LHCN-M2 (cell line): ENCODE data around the gene FOXP1. TPM values are rescaled to one million over a fixed set of nuclear protein-coding genes. Genes with fewer than 3 reads are reported as not detected.

ENCODE experiments used
- DNase-seq: peaks from one replicate; pipeline ENCODE4 v3.0.0-alpha.2; 2012; ENCODE audit warnings: low read depth
- total RNA-seq: library from RNA; depleted of rRNA; stranded (reverse); fragments of >200 nt; gene quantifications from 2 replicates; pipeline ENCODE4 v1.2.3, GENCODE V29; 2014

FOXP1 gene
- total RNA-seq, 1 experiment from 2014 or later, result 18.2 TPM

DNA sequence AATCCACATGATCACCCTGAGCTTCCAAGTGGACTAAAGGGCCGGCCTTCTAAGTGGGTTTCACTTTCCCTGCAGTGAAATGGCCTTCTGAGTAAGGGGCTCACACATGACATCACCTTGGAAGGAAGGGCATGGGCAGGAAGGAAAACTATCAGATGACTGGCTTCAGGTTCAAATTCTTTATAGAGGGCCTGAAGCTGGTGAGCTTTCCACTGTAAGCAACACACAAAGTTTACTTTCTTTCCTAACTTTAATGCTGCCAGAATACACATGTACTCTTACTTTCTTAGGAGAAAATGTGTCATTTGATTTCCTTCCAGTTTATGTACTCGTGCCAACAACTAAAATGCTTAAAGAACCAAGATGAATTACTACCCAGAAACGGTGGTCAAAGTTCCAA, 475.6 kb downstream of the FOXP1 start:
- no peak for DNase-seq

GRCh38 chr3:71104976-71105375, 478.6 kb downstream of the FOXP1 start:
- no peak for DNase-seq

- DNase-seq, result no peak
Measured at GRCh38 chr3:71104556-71104955, 479.0 kb downstream of the FOXP1 start.

GRCh38 chr3:71104121-71104541, 479.4 kb downstream of the FOXP1 start:
- peak; percentile 88 for DNase-seq

- DNase-seq, result peak; percentile 35
Measured at GRCh38 chr3:71103430-71103921, 480.1 kb downstream of the FOXP1 start.

DNA sequence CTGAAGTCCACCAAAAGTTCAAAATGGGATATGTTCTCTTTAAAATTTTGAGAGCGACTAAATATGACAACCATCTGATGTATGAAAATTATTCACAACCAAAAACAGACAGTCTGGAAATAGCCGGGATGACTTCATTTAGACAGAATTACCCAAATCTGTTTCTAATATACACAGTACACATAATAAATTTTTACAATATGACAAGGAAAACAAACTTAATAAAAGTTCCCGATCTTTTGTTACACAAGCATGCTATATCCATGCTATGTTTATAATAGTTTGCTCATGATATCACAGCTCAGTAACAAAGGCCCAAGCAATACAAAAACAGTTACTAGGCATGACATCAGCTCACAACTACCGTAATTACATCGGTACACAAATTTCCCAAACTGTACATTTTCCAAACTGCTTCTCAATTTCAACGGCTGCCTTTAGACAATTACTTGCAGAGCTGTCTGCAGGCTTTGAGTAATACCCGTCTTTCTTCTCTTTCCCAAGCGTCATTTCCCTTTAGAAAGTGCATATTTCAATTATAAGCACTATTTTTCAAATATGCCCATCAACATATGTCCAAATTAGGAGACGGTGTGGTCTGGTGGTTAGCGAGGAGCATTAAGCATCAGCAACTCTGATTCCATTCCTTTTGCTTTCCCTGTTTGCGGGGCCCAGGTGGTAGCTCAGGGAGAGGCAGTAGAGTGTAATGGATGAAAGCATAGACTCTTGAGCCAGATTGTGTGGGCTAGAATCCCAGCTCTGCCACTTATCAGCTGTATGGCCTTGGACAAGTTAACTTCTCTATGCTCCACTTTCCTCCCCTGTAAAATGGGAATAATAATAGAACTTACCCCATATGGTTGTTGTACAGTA, 481.2 kb downstream of the FOXP1 start:
- DNase-seq, result peak; percentile 87

GRCh38 chr3:71101626-71102025, 481.9 kb downstream of the FOXP1 start:
- DNase-seq, result no peak

- peak; percentile 70 for DNase-seq
Measured at GRCh38 chr3:71101014-71101413, 482.5 kb downstream of the FOXP1 start.

DNA sequence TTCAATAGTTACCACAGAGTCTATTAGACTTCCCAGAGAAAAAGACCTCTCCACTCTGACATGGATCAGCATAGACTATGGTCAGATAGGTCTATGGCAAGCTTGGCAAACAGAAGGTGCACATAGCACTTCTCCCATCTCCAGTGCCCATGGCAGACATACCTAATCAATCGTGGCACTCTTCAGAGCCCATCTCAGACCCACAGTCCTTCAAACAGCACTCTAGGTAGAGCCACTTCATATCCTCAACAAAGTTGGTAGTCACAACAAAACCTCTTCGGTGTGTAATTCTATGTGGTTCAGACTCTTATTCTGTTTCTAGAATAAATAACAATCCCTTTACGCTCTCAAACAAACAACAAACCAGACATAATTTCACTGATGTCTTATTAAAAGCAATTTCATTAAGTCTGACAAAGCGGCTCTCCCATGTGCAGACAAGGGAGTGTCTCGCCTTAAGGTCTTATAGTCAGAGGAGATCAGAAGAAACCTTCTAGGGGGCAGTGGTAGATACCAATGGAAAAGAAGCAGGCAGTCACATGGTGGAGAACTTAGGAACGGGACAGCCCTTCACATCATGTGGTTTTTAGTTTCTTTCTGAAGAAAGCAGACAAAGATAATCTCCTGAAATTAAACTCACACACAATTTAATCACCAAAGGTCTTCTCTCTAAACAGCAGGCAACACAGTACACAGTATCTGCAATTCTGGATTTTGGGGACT, 483.4 kb downstream of the FOXP1 start:
- no peak for DNase-seq

- DNase-seq, result no peak
Measured at GRCh38 chr3:71097557-71097956, 486.0 kb downstream of the FOXP1 start.

DNA sequence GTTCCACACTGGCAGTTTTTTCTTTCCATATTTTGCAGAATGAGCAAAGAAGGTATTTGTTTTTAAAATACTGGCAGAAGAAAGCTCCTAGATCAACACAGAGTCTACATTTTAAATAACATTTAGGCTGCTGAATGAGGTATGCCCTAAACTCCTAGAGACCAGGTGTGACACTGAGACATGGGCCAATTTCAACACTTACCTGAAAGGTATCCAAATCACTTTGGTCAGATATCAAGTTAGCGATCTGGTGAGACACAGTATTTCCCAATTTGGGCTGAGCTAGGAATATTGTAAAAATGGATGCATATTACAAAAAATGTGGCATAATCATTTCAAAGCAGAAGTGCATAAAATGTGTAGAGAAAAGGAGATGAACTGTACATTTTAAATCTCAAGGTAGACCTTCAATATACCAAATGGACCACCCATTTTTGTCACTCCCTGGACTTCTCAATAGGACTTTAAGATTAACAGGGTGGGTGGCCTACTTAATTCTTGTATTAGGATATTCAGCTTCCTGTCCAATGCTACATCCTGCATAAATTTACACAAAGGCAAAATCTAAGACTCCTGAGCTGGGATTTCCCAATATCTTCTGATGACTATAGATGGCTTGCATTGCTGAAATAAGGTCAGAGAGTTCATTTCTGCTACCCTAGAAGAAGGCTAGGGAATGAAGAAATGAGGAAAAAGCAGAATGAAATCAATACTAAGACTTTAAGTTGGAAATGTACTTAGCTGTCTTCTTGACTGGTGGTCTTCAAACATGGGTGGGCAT, 487.8 kb downstream of the FOXP1 start:
- no peak for DNase-seq

GRCh38 chr3:71094658-71095209, 488.8 kb downstream of the FOXP1 start:
- no peak for DNase-seq

- no peak for DNase-seq
Measured at GRCh38 chr3:71092665-71093064, 490.9 kb downstream of the FOXP1 start.

DNA sequence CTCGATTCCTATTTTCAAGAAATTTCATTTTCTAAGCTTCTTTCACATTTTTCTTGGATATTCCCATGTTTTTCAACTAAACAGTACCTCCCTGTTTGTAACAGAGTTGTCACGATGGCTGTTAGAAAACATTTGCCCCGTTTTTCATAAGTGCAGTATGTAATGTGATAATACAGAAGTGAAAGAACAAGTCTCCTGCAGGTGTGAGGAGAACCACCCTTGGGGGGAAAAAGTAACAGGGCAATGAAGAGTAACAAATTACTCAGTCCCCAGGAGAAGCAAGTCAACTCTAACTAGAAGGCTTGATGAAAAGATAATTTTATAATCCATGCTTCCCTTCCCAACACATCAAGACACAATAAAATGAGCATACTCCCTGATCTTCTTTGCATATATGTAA, 493.3 kb downstream of the FOXP1 start:
- no peak for DNase-seq

- DNase-seq, result no peak
Measured at GRCh38 chr3:71089271-71089847, 494.2 kb downstream of the FOXP1 start.

DNA sequence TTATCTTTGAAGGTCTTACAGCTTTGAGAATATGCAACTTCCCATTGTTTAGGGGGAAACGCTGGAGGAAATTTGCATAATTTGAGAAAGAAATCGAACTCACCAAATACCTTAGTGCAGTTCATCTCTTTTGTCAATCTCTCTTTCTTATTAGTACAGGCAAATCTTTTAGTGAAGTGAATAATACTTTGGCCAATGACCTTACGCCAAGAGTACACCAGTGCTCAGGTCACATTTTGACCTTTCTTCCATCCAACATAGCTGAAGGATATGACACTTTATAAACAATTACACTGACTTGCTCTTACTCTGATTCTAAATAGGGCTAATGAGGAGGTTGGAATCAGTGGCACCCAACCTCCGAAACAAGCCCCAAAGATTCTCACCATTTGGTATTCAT, 494.8 kb downstream of the FOXP1 start:
- DNase-seq, result no peak

- DNase-seq, result no peak
Measured at GRCh38 chr3:71088019-71088708, 495.4 kb downstream of the FOXP1 start.

DNA sequence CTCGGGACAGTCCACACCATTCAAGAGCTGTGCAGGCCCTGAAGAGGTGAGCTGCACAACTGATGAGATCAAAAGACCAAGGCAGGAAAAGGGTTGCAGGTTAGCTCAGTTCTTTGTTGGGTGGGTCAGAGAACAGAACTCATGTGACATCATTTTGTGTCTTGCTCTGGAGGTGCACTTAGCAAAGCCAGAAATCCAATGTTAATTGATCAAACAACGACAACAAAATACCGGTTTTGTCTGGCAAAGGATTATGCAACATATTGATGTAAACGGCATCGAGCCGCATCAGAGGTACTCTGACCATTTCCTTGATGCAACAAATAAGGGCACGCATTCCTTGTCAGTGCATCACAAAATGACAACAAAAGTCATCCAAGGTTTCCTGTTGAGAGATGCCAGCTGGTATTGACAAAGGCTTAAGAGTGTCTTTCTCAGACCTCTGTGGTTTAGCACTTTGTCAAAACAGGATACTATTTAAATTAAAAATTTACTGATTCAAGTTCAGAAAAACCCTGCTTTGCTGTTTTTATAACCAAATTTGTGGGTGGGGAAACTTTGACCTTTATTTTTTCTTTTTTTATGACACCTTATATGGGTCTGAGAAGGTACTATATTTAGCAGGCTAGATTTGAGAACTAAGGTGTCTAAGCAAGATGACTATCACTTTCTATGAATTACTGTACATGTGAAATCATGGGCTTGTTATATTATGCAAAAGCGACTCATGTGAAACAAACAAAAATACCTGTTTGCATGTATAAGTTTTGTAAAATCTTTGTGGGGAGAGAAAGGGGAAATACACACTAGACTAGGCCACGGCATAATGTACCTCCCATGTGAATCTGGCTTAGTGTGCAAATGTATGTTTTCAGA, 496.1 kb downstream of the FOXP1 start:
- peak; percentile 80 for DNase-seq

DNA sequence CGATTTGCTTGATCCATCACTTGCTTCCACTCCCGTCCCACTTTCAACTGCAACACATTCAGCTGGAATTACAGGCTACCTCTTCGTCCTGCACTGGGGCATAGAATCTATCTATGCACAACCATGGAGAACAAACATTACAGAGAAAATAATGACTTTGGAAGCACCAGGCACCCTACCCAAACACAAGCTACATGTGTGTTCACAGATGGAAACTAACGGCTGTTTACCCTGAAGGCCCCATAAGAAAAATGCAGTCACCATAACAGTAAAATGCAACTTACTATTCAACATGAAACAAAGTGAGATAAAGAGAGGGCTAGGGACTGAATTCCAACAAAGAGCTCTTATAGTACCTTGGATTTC, 496.8 kb downstream of the FOXP1 start:
- DNase-seq, result no peak

GRCh38 chr3:71083726-71084131, 499.8 kb downstream of the FOXP1 start:
- no peak for DNase-seq
